Measurements from ENCODE around the gene SRM. TPM values are rescaled to one million over a fixed set of nuclear protein-coding genes. Genes with fewer than 3 reads are reported as not detected.
A peak's percentile ranks its signal among the peaks of the same experiment; 100 is the strongest.

SRM gene
- polyA plus RNA-seq, 3 donors = 23.2 to 43.2 (median 37.6) TPM

GRCh38 chr1:11072216-11072917 lies 12.5 kb upstream of the SRM start:
- Mint-ChIP-seq H3K36me3 (peaks cover 84 to 98% of the 10 kb centered on the region in 2 donors), H3K27me3 (ENCODE audit: low read depth in 3 of 3) (peaks cover 0 to 4% (median 2%) of the 10 kb centered on the region in 3 donors), H3K4me1 (no peaks in the 10 kb centered on the region), H3K27ac (peak overlapping the region in 1 of 7 donors; percentile 51), H3K4me3 (no peak overlapping the region), H3K9me3 (no peaks in the 10 kb centered on the region)
- Histone ChIP-seq H4K20me1 (ENCODE audit: insufficient read depth, low read length) (no peaks in the 10 kb centered on the region), H3K4me2 (replicated peaks; ENCODE audit: extremely low read depth, low read length, poor library complexity, severe bottlenecking) (no peak overlapping the region), H3K27ac (ENCODE audit: low read depth in 1 of 2, low read length in 2 of 2) (no peak overlapping the region), H3K9me3 (replicated peaks in 1 of 2; ENCODE audit: control insufficient read depth in 1 of 2, insufficient read depth in 1 of 2, low read length in 2 of 2) (no peaks in the 10 kb centered on the region), H3K9ac (ENCODE audit: insufficient read depth, low read length, poor library complexity, severe bottlenecking) (no peak overlapping the region), H3K4me3 (replicated peaks in 1 of 3; ENCODE audit: low read depth in 2 of 3, low read length in 3 of 3) (no peak overlapping the region), H3K36me3 (replicated peaks in 1 of 2; ENCODE audit: control insufficient read depth in 1 of 2, insufficient read depth in 2 of 2, low read length in 2 of 2) (peaks cover 95 to 100% of the 10 kb centered on the region in 2 donors), H2AFZ (ENCODE audit: insufficient read depth, low read depth, low read length, poor library complexity, severe bottlenecking) (no peak overlapping the region), H3K79me2 (ENCODE audit: insufficient read depth, low read length) (no peaks in the 10 kb centered on the region), H3K27me3 (ENCODE audit: control insufficient read depth in 2 of 2, insufficient read depth in 2 of 2, low read length in 2 of 2) (no peaks in the 10 kb centered on the region), H3K4me1 (ENCODE audit: control insufficient read depth in 1 of 2, insufficient read depth in 2 of 2, low read length in 2 of 2) (no peaks in the 10 kb centered on the region)
- intact Hi-C loops (cut with micrococcal nuclease) = no loop called here
- no peak for TF ChIP-seq CTCF (IDR thresholded peaks at IDR 0.05)
- WGBS (ENCODE audit: insufficient coverage) = 90% methylated on average over 4 of the region's 13 CpGs
- no peak for DNase-seq

- Histone ChIP-seq H2AFZ (ENCODE audit: insufficient read depth, low read depth, low read length, poor library complexity, severe bottlenecking) (no peak overlapping the region), H3K4me2 (replicated peaks; ENCODE audit: extremely low read depth, low read length, poor library complexity, severe bottlenecking) (no peak overlapping the region), H3K4me3 (replicated peaks in 1 of 3; ENCODE audit: low read depth in 2 of 3, low read length in 3 of 3) (no peak overlapping the region), H3K79me2 (ENCODE audit: insufficient read depth, low read length) (no peaks in the 10 kb centered on the region), H3K9ac (ENCODE audit: insufficient read depth, low read length, poor library complexity, severe bottlenecking) (no peak overlapping the region), H3K36me3 (replicated peaks in 1 of 2; ENCODE audit: control insufficient read depth in 1 of 2, insufficient read depth in 2 of 2, low read length in 2 of 2) (peaks cover 92 to 99% of the 10 kb centered on the region in 2 donors), H3K9me3 (replicated peaks in 1 of 2; ENCODE audit: control insufficient read depth in 1 of 2, insufficient read depth in 1 of 2, low read length in 2 of 2) (no peaks in the 10 kb centered on the region), H4K20me1 (ENCODE audit: insufficient read depth, low read length) (no peaks in the 10 kb centered on the region), H3K27ac (ENCODE audit: low read depth in 1 of 2, low read length in 2 of 2) (no peak overlapping the region), H3K27me3 (ENCODE audit: control insufficient read depth in 2 of 2, insufficient read depth in 2 of 2, low read length in 2 of 2) (no peaks in the 10 kb centered on the region), H3K4me1 (ENCODE audit: control insufficient read depth in 1 of 2, insufficient read depth in 2 of 2, low read length in 2 of 2) (no peaks in the 10 kb centered on the region)
- Mint-ChIP-seq H3K27ac (peak overlapping the region in 1 of 7 donors; percentile 9), H3K4me1 (no peaks in the 10 kb centered on the region), H3K27me3 (ENCODE audit: low read depth in 3 of 3) (peaks cover 0 to 4% (median 2%) of the 10 kb centered on the region in 3 donors), H3K4me3 (no peak overlapping the region), H3K36me3 (peaks cover 82 to 98% of the 10 kb centered on the region in 2 donors), H3K9me3 (no peaks in the 10 kb centered on the region)
- TF ChIP-seq CTCF (IDR thresholded peaks at IDR 0.05) = no peak
- WGBS (ENCODE audit: insufficient coverage) = 88% methylated on average over 10 of the region's 15 CpGs
- DNase-seq = no peak
- intact Hi-C loops (cut with micrococcal nuclease) = no loop called here
These were observed 11.8 kb upstream of the SRM start for GRCh38 chr1:11071463-11072215.

Data from CD14-positive monocyte (primary cell).